B cell (primary cell): ENCODE data around the gene SLC5A12. TPM values are rescaled to one million over a fixed set of nuclear protein-coding genes. Genes with fewer than 3 reads are reported as not detected.

Experiments used
- ATAC-seq: fragments of 200-7000 bp; cut with Tn5 transposase; one replicate; pipeline ENCODE4 v1.10.0; 2021; ENCODE audit warnings: low read depth, mild to moderate bottlenecking, moderate number of reproducible peaks, moderate library complexity
- CTCF ChIA-PET: fragments of 350-600 bp; sonication (Branson Sonifier 250); formaldehyde crosslinking; loops from one replicate; lab custom pipeline; 2021; ENCODE audit warnings: antibody characterized with exemption, inconsistent platforms; lab: Charles Lee
- POLR2A ChIA-PET: fragments of 350-600 bp; sonication (Branson Sonifier 250); formaldehyde crosslinking; loops from one replicate; lab custom pipeline; 2021; ENCODE audit warnings: antibody characterized with exemption; lab: Charles Lee
- DNase-seq: peaks from one replicate; pipeline ENCODE4 v3.0.0; 2013
- H2AFZ ChIP-seq: 2 replicates; pipeline ENCODE4 v1.6.1; 2012; ENCODE audit warnings: mild to moderate bottlenecking, low read depth, low read length; ENCODE audit not compliant: insufficient read depth, poor library complexity, severe bottlenecking
- H3K27ac ChIP-seq, 2 donors: 1 replicate in 1 of 2; 2 replicates in 1 of 2; pipeline ENCODE4 v1.5.1; 2012 to 2013; ENCODE audit warnings: low read length in 2 of 2, mild to moderate bottlenecking in 2 of 2, moderate library complexity in 1 of 2
- H3K27me3 ChIP-seq, 4 experiments: fragments of 200-600 bp in 1 of 4; sonication (generic) in 1 of 4; replicated peaks in 1 of 4; 1 replicate in 2 of 4; 2 replicates in 2 of 4; pipeline versions ENCODE4 v1.6.1 to v1.7.0; 2013 to 2016; ENCODE audit warnings: low read length in 3 of 4, mild to moderate bottlenecking in 2 of 4, mixed read lengths in 1 of 4, moderate library complexity in 1 of 4; ENCODE audit not compliant: insufficient read depth in 4 of 4, control insufficient read depth in 3 of 4; ENCODE audit errors: control extremely low read depth in 1 of 4
- H3K36me3 ChIP-seq, 2 experiments: replicated peaks in 1 of 2; 1 replicate in 1 of 2; 2 replicates in 1 of 2; pipeline versions ENCODE4 v1.6.1 to v1.7.1; 2013; ENCODE audit warnings: low read length in 1 of 2; ENCODE audit not compliant: insufficient read depth in 2 of 2, control insufficient read depth in 1 of 2; ENCODE audit errors: control extremely low read depth in 1 of 2, extremely low read depth in 1 of 2
- H3K4me1 ChIP-seq, 2 donors: fragments of 200-600 bp in 1 of 2; sonication (generic) in 1 of 2; 1 replicate in 1 of 2; 2 replicates in 1 of 2; pipeline versions ENCODE4 v1.5.1 to v1.6.1; 2013 to 2017; ENCODE audit warnings: low read length in 2 of 2; ENCODE audit not compliant: control insufficient read depth in 2 of 2, insufficient read depth in 2 of 2
- H3K4me2 ChIP-seq: replicated peaks from 2 replicates; pipeline ENCODE3; 2012; ENCODE audit warnings: mild to moderate bottlenecking, low read depth, low read length; ENCODE audit not compliant: poor library complexity, severe bottlenecking
- H3K4me3 ChIP-seq, 5 experiments: fragments of 200-600 bp in 1 of 5; sonication (generic) in 1 of 5; 1 replicate in 3 of 5; 2 replicates in 2 of 5; pipeline versions ENCODE4 v1.5.1 to v1.7.0; 2011 to 2016; ENCODE audit warnings: low read length in 4 of 5, mild to moderate bottlenecking in 4 of 5, low read depth in 2 of 5, control low read depth in 1 of 5, moderate library complexity in 1 of 5; ENCODE audit not compliant: insufficient read depth in 1 of 5; ENCODE audit errors: control extremely low read depth in 1 of 5, extremely low read depth in 1 of 5
- H3K79me2 ChIP-seq: fragments of 200-600 bp; sonication (generic); one replicate; pipeline ENCODE4 v1.6.0; 2016; ENCODE audit warnings: low read length; ENCODE audit not compliant: control insufficient read depth, insufficient read depth
- H3K9ac ChIP-seq: fragments of 200-600 bp; sonication (generic); 2 replicates; pipeline ENCODE4 v1.6.1; 2017; ENCODE audit warnings: mild to moderate bottlenecking, low read length, moderate library complexity
- H3K9me3 ChIP-seq, 3 donors: one replicate each; pipeline versions ENCODE4 v1.6.1 to v1.7.1; 2013; ENCODE audit warnings: low read length in 2 of 3; ENCODE audit not compliant: control insufficient read depth in 2 of 3, insufficient read depth in 1 of 3; ENCODE audit errors: control extremely low read depth in 1 of 3
- H4K20me1 ChIP-seq: 2 replicates; pipeline ENCODE4 v1.6.0; 2012; ENCODE audit warnings: mild to moderate bottlenecking, low read length; ENCODE audit not compliant: insufficient read depth, control insufficient read depth, poor library complexity, severe bottlenecking
- H3K27ac Mint-ChIP-seq: one replicate; pipeline ENCODE4 v1.8.0; 2021; ENCODE audit warnings: mixed read lengths
- H3K27me3 Mint-ChIP-seq: one replicate; pipeline ENCODE4 v1.8.0; 2021; ENCODE audit warnings: mixed read lengths
- H3K4me1 Mint-ChIP-seq: one replicate; pipeline ENCODE4 v1.8.0; 2021; ENCODE audit warnings: mixed read lengths
- H3K4me3 Mint-ChIP-seq: one replicate; pipeline ENCODE4 v1.8.0; 2021; ENCODE audit warnings: mixed read lengths
- H3K9me3 Mint-ChIP-seq: one replicate; pipeline ENCODE4 v1.8.0; 2022; ENCODE audit warnings: mixed read lengths; ENCODE audit not compliant: insufficient read depth
- EZH2 ChIP-seq: IDR thresholded peaks from 2 replicates; pipeline ENCODE4 v1.6.1; 2012; ENCODE audit warnings: borderline replicate concordance, low read depth, mild to moderate bottlenecking, moderate library complexity, low read length; ENCODE audit not compliant: insufficient read depth, poor library complexity, severe bottlenecking
- WGBS: methylation state at CpG from one replicate; pipeline ENCODE4 v1.1.5; 2013; ENCODE audit warnings: missing lambda C conversion rate; ENCODE audit not compliant: insufficient coverage; 5-methylcytosine and 5-hydroxymethylcytosine counted together
- intact Hi-C: fragments of 100-400 bp; cut with micrococcal nuclease; formaldehyde crosslinking; loops from one replicate; pipeline ENCODE4 v1.10.0; 2022
- polyA plus RNA-seq: library from polyadenylated mRNA; depleted of rRNA; stranded (reverse); fragments of >200 nt; gene quantifications from 2 replicates; pipeline ENCODE4 v1.2.3, GENCODE V29; 2012
- total RNA-seq, 2 donors: library from RNA; stranded (reverse); fragments of 120-200 nt in 1 of 2; gene quantifications; 1 replicate in 1 of 2; 2 replicates in 1 of 2; pipeline versions ENCODE4 v1.2.3 to v1.2.4, GENCODE V29; 2013 to 2022
- TF ChIP-seq, protein P1 (sequence below): fragments of 200-600 bp; IDR thresholded peaks from one replicate; pipeline ENCODE4 v1.8.0; 2022; ENCODE audit warnings: antibody characterized with exemption, mild to moderate bottlenecking

Gene SLC5A12
- total and polyA plus RNA-seq, 2 donors (not counting 1 experiment from before 2014, with no cell fraction given) = not detected

DNA sequence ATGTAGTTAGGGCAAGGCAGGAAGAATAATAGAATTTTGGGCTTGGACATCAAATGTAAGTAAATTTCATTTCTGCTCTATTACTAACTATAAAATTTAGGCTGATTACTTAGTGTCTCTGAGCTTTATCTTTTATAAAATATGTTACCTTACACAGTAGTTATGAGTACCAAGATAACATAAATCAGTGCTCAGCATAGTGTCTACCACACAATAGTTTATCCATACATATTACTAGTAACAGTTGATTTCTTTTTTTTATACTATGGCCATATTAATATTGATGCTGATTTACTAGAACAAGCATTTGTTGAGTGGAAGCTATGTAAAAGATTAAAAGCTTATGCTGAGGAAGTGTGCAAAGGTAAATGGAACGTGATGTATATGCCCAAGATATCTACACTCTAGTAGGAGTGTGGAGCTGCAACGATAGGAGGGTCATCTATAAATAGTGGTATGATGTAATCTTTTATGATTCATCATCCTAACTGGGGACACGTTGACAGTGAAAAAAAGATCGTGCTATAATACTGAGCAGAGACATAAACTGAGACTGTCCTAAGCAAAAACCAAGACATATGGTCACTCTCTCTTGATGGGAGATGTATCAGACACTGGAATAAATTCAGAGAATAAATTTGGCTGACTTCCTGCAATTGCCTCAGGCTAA, 8.7 kb upstream of the SLC5A12 start:
- Histone ChIP-seq H2AFZ (no peak overlapping the region), H3K27me3 (no peaks in the 10 kb centered on the region), H3K36me3 (no peaks in the 10 kb centered on the region), H4K20me1 (no peaks in the 10 kb centered on the region), H3K4me1 (no peaks in the 10 kb centered on the region), H3K27ac (no peak overlapping the region), H3K79me2 (no peaks in the 10 kb centered on the region), H3K9ac (no peak overlapping the region), H3K4me3 (no peak overlapping the region), H3K4me2 (no peak overlapping the region), H3K9me3 (peaks cover 0 to 11% (median 0%) of the 10 kb centered on the region in 3 donors)
- no peaks in the 10 kb centered on the region for H3K4me1 Mint-ChIP-seq
- no peak overlapping the region for H3K4me3 Mint-ChIP-seq
- ChIA-PET CTCF (no interaction called here), POLR2A (no interaction called here)
- peaks cover 2% of the 10 kb centered on the region for H3K9me3 Mint-ChIP-seq
- H3K27ac Mint-ChIP-seq = no peak overlapping the region
- WGBS = 80% methylated on average over 1 of the region's 4 CpGs
- H3K27me3 Mint-ChIP-seq = no peaks in the 10 kb centered on the region
- intact Hi-C loops = no loop called here
- TF ChIP-seq EZH2 = no peak
- TF ChIP-seq, protein P1, sequence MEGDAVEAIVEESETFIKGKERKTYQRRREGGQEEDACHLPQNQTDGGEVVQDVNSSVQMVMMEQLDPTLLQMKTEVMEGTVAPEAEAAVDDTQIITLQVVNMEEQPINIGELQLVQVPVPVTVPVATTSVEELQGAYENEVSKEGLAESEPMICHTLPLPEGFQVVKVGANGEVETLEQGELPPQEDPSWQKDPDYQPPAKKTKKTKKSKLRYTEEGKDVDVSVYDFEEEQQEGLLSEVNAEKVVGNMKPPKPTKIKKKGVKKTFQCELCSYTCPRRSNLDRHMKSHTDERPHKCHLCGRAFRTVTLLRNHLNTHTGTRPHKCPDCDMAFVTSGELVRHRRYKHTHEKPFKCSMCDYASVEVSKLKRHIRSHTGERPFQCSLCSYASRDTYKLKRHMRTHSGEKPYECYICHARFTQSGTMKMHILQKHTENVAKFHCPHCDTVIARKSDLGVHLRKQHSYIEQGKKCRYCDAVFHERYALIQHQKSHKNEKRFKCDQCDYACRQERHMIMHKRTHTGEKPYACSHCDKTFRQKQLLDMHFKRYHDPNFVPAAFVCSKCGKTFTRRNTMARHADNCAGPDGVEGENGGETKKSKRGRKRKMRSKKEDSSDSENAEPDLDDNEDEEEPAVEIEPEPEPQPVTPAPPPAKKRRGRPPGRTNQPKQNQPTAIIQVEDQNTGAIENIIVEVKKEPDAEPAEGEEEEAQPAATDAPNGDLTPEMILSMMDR = no peak
- ATAC-seq (no peak), DNase-seq (no peak)

DNA sequence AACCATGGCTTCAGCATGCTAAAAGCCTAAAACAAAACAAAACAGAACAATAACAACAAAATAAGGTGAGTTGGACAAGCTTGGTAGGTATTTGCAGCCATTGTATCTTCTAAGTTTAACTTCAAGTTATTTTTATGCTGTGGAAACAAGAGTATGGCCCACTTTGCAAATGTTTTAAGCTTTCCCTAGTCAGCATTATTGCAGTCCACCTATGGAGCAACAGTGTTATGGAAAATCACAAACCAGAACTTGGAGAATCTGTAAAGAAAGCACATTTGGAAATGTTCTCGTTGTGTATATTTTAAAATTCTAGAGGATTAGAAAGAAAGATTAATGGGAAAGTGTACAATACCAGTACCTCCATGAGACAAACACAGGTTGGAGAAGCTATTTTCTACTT, 7.4 kb upstream of the SLC5A12 start:
- H3K4me1 ChIP-seq = no peaks in the 10 kb centered on the region
- Mint-ChIP-seq H3K9me3 (peaks cover 2% of the 10 kb centered on the region), H3K27me3 (no peaks in the 10 kb centered on the region), H3K4me3 (no peak overlapping the region), H3K27ac (no peak overlapping the region), H3K4me1 (no peaks in the 10 kb centered on the region)
- H3K9ac ChIP-seq = no peak overlapping the region
- H4K20me1 ChIP-seq = no peaks in the 10 kb centered on the region
- no peak for DNase-seq
- no peak overlapping the region for H3K4me3 ChIP-seq
- H3K36me3 ChIP-seq = no peaks in the 10 kb centered on the region
- ChIA-PET CTCF (interaction anchor here (0.5 kb wide), 1 partner anchor 498 kb away, joined by 3 read pairs; no protein-coding TSS in a partner anchor), POLR2A (no interaction called here)
- no peaks in the 10 kb centered on the region for H3K27me3 ChIP-seq
- ATAC-seq = no peak
- H3K9me3 ChIP-seq = peaks cover 0 to 11% (median 0%) of the 10 kb centered on the region in 3 donors
- intact Hi-C loops = no loop called here
- no CpG with 5 or more reads among the region's 1 CpG for WGBS
- H3K27ac ChIP-seq = no peak overlapping the region
- H2AFZ ChIP-seq = no peak overlapping the region
- H3K79me2 ChIP-seq = no peaks in the 10 kb centered on the region
- H3K4me2 ChIP-seq = no peak overlapping the region
- TF ChIP-seq, protein P1 = no peak
- no peak for TF ChIP-seq EZH2
